ENCODE measurements around the gene DENND1A.
"Not testable (repeated sequence)": the region's sequence is repeated elsewhere in the genome, so short reads cannot be mapped to it uniquely, and the experiment has no call there.

GRCh38 chr9:123885834-123886233 lies 44.1 kb downstream of the DENND1A start:
- TF ChIP-seq, protein P1, sequence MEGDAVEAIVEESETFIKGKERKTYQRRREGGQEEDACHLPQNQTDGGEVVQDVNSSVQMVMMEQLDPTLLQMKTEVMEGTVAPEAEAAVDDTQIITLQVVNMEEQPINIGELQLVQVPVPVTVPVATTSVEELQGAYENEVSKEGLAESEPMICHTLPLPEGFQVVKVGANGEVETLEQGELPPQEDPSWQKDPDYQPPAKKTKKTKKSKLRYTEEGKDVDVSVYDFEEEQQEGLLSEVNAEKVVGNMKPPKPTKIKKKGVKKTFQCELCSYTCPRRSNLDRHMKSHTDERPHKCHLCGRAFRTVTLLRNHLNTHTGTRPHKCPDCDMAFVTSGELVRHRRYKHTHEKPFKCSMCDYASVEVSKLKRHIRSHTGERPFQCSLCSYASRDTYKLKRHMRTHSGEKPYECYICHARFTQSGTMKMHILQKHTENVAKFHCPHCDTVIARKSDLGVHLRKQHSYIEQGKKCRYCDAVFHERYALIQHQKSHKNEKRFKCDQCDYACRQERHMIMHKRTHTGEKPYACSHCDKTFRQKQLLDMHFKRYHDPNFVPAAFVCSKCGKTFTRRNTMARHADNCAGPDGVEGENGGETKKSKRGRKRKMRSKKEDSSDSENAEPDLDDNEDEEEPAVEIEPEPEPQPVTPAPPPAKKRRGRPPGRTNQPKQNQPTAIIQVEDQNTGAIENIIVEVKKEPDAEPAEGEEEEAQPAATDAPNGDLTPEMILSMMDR (CRISPR knock-in tag; IDR thresholded peaks at IDR 0.05) = not testable (repeated sequence)
- not testable (repeated sequence) for TF ChIP-seq RELA (CRISPR knock-in tag; IDR thresholded peaks at IDR 0.05); HOMEZ (CRISPR knock-in tag; IDR thresholded peaks at IDR 0.05; ENCODE audit: low read depth); TCF7L2 (IDR thresholded peaks at IDR 0.05; ENCODE audit: low read depth, low read length); POLR2A (IDR thresholded peaks at IDR 0.05; ENCODE audit: insufficient read depth in 1 of 2, low read depth in 2 of 2, low read length in 2 of 2); GABPA (IDR thresholded peaks at IDR 0.05; ENCODE audit: low read depth, low read length); GABPA (CRISPR knock-in tag; IDR thresholded peaks at IDR 0.05; ENCODE audit: low read depth); PHF21A (CRISPR knock-in tag; IDR thresholded peaks at IDR 0.05); HOXA7 (CRISPR knock-in tag; IDR thresholded peaks at IDR 0.05)
- TF ChIP-seq, protein P2, sequence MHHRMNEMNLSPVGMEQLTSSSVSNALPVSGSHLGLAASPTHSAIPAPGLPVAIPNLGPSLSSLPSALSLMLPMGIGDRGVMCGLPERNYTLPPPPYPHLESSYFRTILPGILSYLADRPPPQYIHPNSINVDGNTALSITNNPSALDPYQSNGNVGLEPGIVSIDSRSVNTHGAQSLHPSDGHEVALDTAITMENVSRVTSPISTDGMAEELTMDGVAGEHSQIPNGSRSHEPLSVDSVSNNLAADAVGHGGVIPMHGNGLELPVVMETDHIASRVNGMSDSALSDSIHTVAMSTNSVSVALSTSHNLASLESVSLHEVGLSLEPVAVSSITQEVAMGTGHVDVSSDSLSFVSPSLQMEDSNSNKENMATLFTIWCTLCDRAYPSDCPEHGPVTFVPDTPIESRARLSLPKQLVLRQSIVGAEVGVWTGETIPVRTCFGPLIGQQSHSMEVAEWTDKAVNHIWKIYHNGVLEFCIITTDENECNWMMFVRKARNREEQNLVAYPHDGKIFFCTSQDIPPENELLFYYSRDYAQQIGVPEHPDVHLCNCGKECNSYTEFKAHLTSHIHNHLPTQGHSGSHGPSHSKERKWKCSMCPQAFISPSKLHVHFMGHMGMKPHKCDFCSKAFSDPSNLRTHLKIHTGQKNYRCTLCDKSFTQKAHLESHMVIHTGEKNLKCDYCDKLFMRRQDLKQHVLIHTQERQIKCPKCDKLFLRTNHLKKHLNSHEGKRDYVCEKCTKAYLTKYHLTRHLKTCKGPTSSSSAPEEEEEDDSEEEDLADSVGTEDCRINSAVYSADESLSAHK (CRISPR knock-in tag; IDR thresholded peaks at IDR 0.05; ENCODE audit: borderline replicate concordance) = not testable (repeated sequence)
